ENCODE data around the gene LTBP2.
A peak's percentile ranks its signal among the peaks of the same experiment; 100 is the strongest.

The LTBP2 gene

GRCh38 chr14:74516451-74517160 lies 95.4 kb downstream of the LTBP2 start:
- TF ChIP-seq, protein P1, sequence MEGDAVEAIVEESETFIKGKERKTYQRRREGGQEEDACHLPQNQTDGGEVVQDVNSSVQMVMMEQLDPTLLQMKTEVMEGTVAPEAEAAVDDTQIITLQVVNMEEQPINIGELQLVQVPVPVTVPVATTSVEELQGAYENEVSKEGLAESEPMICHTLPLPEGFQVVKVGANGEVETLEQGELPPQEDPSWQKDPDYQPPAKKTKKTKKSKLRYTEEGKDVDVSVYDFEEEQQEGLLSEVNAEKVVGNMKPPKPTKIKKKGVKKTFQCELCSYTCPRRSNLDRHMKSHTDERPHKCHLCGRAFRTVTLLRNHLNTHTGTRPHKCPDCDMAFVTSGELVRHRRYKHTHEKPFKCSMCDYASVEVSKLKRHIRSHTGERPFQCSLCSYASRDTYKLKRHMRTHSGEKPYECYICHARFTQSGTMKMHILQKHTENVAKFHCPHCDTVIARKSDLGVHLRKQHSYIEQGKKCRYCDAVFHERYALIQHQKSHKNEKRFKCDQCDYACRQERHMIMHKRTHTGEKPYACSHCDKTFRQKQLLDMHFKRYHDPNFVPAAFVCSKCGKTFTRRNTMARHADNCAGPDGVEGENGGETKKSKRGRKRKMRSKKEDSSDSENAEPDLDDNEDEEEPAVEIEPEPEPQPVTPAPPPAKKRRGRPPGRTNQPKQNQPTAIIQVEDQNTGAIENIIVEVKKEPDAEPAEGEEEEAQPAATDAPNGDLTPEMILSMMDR (IDR thresholded peaks at IDR 0.05; ENCODE audit: insufficient read depth, low read depth, low read length, missing control alignments): no peak
- H3K4me3 ChIP-seq (ENCODE audit: low read depth, low read length): no peak overlapping the region
- DNase-seq (ENCODE audit: low read depth): no peak

DNA sequence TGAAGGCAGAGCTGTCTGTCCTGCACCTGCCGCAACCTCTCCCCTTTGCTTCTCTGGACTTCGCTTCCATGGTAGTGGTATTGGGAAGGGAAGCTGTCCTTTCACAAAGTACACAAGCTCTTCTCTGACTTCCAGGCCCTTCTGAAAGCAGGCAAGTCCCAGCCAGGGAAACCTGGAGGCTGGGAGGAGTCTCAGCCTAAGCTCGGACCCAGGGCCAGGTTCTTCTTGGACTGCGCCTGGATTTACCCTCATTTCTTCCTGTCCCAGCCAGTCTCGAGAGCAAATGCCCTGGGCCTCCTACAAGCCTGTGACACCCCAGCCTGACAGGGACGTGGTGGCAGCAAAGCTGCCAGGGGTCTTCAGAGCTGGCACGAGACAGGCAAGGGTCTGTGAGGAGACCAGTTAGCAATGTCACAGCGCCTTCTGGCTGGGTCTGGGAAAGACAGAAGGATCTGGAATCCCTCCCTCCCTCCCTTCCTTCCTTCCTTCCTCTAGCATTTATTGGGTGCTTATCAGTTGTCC lies 96.1 kb downstream of the LTBP2 start:
- TF ChIP-seq, protein P1 (IDR thresholded peaks at IDR 0.05; ENCODE audit: insufficient read depth, low read depth, low read length, missing control alignments): no peak
- no peak overlapping the region for H3K4me3 ChIP-seq (ENCODE audit: low read depth, low read length)
- no peak for DNase-seq (ENCODE audit: low read depth)

GRCh38 chr14:74514471-74514941 lies 97.5 kb downstream of the LTBP2 start:
- TF ChIP-seq, protein P1 (IDR thresholded peaks at IDR 0.05; ENCODE audit: insufficient read depth, low read depth, low read length, missing control alignments): no peak
- no peak overlapping the region for H3K4me3 ChIP-seq (ENCODE audit: low read depth, low read length)
- DNase-seq (ENCODE audit: low read depth): peak; percentile 48

DNA sequence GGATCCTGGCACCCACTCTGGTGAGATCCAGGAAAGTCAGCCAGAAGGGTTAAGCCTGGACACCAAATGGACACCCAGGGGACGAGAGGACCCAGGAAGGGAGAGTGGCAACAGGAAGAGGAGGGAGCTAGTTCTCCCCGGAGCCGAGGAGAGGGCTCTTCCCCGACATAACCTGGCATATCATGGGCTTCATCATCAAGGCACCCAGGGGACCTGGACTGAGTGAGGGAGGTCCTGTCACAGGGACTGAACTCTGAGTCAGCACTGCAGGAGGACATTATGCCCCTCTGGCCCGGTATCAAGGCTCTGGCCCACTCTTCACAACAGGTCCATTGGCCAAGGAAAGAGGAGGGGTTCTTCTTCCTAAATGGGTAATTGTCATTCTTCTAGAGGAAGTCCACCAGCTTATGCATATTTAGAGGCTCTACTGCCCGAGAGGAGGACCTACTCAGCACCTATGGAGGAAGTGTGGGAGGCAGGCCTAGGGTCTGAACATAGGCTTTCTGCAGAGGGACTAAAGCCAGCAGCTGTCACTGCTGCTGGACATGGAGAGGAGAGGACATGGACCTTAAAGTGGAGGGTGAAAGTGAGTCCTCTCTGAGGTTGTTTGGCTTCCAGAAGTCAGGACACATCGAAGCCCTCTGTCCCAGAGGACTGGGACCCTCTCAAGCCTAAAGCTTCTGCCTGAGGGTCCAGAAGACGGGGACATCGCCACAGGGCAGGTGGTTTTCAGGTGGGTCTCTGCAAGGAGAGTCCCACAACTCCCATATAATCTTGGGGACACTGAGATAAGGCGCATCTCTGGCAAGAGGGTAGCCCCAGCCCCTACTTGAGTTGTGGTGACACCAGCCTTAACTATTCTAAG lies 99.8 kb downstream of the LTBP2 start:
- TF ChIP-seq, protein P1 (IDR thresholded peaks at IDR 0.05; ENCODE audit: insufficient read depth, low read depth, low read length, missing control alignments): no peak

DNA sequence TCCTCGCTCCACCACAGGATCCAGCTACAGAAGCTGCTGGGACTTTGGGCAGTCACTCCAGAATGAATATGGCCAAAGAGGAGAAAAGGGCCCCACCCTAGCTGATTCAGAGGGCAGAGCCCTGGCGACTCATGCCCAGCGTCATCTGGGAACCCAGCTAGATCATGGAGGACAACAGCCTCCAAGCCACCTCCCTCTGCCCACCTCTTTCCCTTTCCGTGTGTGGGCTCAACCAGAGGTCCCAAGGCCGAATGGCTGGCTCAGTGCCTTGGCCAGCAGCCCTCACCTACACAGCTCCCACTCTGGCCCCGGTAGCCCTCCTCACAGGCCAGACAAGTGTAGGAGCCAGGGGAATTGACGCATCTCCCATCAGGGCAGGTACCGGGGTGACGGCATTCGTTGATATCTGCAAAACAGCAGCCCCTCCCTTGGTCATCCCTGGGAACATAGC lies 101.1 kb downstream of the LTBP2 start:
- TF ChIP-seq, protein P1 (IDR thresholded peaks at IDR 0.05; ENCODE audit: insufficient read depth, low read depth, low read length, missing control alignments): no peak
- no peak overlapping the region for H3K4me3 ChIP-seq (ENCODE audit: low read depth, low read length)
- no peak for DNase-seq (ENCODE audit: low read depth)

More for the DNA sequence above, 99.8 kb downstream of the LTBP2 start:
- no peak for DNase-seq (ENCODE audit: low read depth)
- no peak overlapping the region for H3K4me3 ChIP-seq (ENCODE audit: low read depth, low read length)

GRCh38 chr14:74510223-74510931 lies 101.7 kb downstream of the LTBP2 start:
- DNase-seq (ENCODE audit: low read depth): no peak
- TF ChIP-seq, protein P1 (IDR thresholded peaks at IDR 0.05; ENCODE audit: insufficient read depth, low read depth, low read length, missing control alignments): no peak
- H3K4me3 ChIP-seq (ENCODE audit: low read depth, low read length): no peak overlapping the region

Data from GM12865 (cell line).